GM10847 (cell line): ENCODE data around the gene LRRC2.

Experiments
- POLR2A ChIP-seq: IDR thresholded peaks from 2 replicates; pipeline ENCODE4 v1.6.1; 2011; ENCODE audit not compliant: insufficient read length; ENCODE audit errors: extremely low read depth

The LRRC2 gene, protein sequence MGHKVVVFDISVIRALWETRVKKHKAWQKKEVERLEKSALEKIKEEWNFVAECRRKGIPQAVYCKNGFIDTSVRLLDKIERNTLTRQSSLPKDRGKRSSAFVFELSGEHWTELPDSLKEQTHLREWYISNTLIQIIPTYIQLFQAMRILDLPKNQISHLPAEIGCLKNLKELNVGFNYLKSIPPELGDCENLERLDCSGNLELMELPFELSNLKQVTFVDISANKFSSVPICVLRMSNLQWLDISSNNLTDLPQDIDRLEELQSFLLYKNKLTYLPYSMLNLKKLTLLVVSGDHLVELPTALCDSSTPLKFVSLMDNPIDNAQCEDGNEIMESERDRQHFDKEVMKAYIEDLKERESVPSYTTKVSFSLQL

DNA sequence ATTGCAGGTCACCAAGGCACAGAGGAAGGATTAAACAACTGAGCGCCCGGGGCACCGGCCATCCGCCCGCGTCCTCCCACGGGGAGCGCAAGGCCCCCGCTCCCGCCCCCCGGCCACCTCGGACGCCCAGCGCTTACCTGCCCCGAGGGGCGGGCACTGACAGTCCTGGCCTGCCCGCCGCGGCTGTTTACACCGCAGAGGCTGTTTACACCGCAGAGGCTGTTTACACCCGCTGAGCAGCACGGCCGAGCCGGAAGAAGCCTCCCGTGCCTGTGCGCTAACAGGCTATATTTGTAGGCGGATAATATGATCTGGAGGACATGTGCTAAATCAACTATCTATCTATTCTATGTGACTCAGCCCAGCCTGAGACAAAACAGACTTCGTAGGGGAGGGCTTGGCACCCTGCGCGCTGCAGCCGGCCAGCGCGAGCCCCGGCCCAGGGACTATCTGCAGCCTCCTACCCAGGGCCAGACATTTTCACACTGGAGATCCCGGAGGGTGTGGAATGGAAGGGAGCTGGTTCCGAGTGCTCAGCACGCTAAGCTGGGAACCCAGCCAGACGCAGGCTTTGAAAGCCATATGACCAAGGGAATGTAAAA lies at the start of gene LRRC2:
LRRC2 (minus strand) TSS at position 263 of the 602 bp plus-strand sequence. CDS start 14,711 bp downstream, outside the sequence.
- TF ChIP-seq POLR2A: no peak

DNA sequence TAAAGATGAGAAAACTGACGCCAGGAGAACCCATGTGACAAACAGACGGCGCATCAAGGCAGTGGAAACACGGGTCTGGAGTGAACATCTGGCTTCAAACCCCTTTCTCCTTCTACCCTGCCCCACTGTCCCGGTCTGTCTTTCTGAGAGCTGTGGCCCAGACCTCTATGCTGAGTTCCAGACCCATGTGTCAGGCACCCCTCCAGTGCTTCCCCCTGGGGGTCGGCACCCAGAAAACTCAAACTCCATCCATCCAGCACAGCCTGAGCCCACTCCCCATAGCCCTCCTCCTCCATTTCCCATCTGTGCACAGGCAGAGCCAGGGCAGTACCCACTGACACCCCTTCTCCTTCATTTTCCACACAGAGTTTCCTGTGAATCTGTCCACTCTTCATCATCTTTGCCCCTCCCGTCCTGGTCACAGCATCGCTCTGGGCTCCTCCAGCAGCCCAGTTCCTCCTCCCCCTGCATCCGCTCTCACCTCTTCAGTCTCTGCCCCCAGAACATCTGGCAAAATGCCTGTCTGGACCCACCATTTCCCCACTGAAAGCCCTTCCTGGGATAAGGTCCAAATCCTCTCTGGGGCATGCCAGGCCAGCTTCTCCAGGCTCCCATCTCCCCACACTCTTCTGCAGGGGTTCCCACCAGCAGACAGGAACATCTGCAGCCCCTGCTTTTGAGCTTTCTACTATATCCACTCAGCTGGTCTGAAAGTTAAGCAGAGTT lies 49.1 kb upstream of the LRRC2 start:
- TF ChIP-seq POLR2A: no peak

DNA sequence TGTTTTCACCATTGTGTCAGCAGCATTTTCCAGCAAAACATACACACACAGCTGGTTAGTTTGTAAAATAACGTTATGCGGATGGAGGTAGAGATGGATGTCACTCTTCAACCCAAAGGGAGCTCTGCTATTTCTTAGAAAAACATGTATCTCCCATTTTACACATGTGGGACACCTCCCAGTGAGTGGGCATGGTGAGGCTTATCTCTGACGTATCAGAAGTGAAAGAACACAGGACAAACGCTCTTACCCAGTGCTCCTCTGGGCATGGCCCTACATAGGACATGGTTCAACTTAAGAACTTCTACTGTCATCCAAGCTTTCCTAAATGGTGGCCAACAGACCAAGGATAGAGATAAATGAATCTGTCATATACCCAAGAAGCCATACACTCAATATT lies 48.3 kb upstream of the LRRC2 start:
- TF ChIP-seq POLR2A: no peak

DNA sequence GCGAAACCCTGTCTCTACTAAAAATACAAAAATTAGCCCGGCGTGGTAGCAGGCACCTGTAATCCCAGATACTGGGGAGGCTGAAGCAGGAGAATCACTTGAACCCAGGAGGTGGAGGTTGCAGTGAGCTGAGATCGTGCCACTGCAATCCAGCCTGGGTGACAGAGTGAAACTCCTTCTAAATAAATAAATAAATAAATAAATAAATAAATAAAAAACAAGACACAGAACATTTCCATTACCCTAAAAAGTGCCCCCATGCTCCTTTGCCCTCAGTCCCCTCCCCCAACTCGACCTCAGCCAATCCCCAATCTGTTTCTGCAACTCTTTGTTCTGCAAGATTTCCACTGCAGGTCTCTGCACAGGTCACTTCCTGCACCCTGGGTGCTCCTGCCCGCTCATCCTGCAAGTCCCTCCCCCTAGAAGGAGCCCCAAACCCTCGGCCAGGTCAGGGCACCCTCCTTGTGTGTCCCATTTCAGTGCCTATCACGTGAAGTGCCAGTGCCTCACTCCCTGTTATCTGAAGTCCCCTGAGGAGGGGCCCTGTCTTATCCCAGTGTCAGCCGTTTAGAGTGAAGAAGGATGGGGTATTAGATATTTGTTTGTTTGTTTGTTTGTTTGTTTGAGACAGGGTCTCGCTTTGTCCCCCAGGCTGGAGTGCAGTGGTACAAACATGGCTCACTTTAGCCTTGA lies 47.4 kb upstream of the LRRC2 start:
- TF ChIP-seq POLR2A: no peak

- TF ChIP-seq POLR2A: no peak
Measured at GRCh38 chr3:46612324-46612723, 46.2 kb upstream of the LRRC2 start, which contains the start of gene FAM240A. Gene FAM240A, plus strand, starts transcription at chr3:46612525. Its CDS starts 159 bp downstream, at chr3:46612684.

DNA sequence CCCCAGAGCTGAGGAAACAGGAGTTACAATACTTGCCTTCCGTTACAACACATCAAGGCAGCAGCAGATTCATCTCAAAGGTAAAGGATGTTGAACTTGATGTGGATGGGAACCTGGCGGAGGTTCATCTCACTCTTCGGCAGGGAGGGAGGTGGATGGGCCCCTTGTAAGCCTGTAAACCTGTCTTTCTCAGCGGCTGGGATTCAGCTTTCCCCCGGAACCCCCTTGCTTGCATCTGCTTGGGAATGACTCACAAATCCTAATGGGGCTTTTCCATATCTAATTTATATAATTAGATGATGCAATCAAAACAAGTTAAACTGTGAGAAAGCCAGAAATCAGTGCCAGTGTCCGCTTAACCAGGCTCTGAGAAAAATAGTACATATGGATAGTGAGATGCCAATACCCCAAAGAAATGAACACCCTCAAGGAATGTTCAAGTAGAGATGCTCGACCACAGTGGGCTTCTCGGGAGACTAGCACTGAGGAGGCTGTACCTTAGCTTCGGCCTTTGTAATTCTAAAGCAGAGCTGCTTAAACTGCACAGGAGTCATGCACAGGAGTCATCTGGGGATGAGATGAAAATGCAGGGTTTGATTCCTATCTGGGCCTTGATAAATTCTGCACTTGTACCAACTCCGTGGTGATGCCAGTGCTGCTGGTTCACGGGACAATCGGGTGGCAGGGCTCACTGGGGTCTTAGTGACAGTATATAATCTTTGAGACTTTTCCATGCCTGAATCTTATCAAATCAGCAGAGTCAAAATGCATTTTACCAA lies 44.0 kb upstream of the LRRC2 start:
- TF ChIP-seq POLR2A: no peak

- TF ChIP-seq POLR2A: no peak
Measured at GRCh38 chr3:46609212-46609721, 43.2 kb upstream of the LRRC2 start.

- no peak for TF ChIP-seq POLR2A
Measured at GRCh38 chr3:46607603-46608028, 41.5 kb upstream of the LRRC2 start.

- TF ChIP-seq POLR2A: no peak
Measured at GRCh38 chr3:46604127-46604526, 38.0 kb upstream of the LRRC2 start.

DNA sequence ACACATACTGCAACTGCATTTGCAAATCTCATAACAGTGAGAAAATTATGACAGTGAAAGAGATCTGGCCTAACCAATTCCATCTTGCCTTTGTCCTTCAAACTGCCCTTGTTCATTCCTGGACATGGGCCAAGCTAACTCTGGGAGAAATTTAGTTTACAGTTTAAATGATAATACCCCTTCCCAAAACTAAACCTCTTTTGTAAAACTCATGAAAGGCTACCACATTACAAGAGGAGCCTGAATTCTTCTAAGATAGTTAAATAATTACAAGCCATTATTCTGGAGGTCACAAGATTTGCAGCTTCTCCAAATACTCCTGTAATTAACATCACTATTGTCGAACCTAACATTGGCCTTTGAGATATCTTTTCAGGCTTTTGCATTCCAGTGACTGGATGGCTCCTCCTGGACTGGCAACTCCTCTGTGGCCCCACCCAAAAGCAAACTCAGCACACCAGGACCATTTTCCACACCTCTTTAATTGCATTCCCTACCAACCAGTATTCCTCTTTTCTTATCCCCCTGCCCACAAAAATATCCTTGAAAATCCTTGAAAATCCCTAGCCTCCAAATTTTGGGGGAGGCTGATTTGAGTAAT lies 37.4 kb upstream of the LRRC2 start:
- TF ChIP-seq POLR2A: no peak

DNA sequence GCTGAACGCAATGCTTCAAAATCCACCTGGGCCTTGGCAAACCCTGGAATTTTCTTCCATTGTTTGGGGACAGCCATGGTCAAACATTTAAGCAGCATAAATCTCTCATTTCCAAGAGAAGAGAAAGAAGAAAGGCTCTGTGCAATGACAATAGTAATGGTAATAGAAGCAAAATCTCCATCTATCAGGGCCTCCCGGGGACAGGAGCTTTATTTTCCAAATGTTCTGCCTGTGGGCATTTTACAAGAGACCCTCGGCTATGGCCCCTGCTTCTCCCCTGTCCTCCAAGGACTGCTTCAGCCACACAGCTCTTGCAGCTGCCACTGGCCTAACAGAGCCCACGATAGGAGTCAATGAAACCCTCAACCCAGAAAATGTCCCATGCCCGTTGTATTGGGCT lies 33.5 kb upstream of the LRRC2 start:
- no peak for TF ChIP-seq POLR2A

DNA sequence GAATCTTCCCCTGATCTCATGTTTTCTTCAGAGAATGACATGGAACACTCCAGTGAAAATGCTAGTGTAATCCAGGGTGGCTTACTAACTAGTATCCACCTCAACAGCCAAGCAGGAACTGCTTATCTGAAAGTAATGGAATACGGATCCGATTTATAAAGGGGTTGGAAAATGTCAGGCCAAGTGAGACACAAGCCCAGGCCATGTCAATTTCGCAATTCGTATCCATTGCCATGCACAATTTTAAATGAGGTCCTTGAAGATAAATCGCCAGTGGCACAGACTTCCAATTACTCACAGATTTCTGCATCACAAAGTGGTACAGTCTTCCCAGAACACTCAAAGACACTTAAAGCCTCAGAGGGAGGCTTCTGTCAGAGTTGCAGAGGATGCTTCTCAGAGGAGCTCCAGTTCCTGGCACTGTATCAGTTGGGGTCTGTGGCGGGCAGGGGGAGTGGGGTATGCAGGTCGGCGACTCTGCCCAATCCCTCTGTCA lies 29.8 kb upstream of the LRRC2 start:
- no peak for TF ChIP-seq POLR2A

DNA sequence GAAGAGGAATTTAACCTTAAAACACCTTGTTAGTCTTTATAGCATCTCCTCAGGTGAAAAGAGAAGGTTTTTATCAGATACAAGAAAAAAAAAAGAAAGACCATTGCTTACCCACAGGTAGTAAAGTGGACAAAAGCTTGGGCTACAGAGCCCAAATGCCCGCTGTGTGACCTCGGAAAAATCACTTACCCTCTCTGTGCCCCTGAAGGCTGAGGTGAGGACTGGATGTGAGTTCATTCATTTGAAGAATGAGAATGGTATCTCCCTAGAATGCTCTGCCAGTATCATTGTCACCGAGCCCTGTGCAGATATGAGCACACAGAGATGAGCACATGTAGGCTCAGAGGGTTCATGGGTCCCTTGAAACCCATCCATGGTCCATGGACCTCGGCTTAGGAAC lies 28.6 kb upstream of the LRRC2 start:
- no peak for TF ChIP-seq POLR2A

DNA sequence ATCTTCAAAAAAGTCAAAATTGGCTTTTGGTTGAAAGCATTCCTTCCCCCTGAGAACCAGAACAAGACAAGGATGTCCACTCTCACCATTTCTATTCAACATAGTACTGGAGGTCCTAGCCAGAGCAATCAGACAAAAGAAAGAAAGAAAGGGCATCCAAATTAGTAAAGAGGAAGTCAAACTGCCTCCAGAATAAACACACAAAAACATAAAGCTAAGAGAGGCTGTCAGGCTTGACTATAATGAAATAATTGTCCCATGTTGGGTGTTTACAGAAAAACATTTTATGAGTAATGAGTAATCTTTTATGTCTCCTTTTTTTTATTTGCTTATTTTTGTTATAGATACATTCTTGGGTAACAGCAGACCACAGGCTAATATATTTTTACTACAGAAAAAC lies 27.9 kb upstream of the LRRC2 start:
- no peak for TF ChIP-seq POLR2A
